GM19099 (cell line): ENCODE data around the gene EIF4G1.

ENCODE experiments used
- POLR2A ChIP-seq: IDR thresholded peaks from 3 replicates; pipeline ENCODE4 v1.6.1; 2011; ENCODE audit warnings: low read depth; ENCODE audit not compliant: insufficient read length; ENCODE audit errors: extremely low read depth

The EIF4G1 gene

GRCh38 chr3:184298759-184299487 is 15.5 kb upstream of the EIF4G1 start, which contains the start of gene PSMD2:
Gene PSMD2, plus strand, starts transcription at chr3:184299241. Its CDS starts 26 bp downstream, at chr3:184299267.
- TF ChIP-seq POLR2A, result peak; percentile 79

DNA sequence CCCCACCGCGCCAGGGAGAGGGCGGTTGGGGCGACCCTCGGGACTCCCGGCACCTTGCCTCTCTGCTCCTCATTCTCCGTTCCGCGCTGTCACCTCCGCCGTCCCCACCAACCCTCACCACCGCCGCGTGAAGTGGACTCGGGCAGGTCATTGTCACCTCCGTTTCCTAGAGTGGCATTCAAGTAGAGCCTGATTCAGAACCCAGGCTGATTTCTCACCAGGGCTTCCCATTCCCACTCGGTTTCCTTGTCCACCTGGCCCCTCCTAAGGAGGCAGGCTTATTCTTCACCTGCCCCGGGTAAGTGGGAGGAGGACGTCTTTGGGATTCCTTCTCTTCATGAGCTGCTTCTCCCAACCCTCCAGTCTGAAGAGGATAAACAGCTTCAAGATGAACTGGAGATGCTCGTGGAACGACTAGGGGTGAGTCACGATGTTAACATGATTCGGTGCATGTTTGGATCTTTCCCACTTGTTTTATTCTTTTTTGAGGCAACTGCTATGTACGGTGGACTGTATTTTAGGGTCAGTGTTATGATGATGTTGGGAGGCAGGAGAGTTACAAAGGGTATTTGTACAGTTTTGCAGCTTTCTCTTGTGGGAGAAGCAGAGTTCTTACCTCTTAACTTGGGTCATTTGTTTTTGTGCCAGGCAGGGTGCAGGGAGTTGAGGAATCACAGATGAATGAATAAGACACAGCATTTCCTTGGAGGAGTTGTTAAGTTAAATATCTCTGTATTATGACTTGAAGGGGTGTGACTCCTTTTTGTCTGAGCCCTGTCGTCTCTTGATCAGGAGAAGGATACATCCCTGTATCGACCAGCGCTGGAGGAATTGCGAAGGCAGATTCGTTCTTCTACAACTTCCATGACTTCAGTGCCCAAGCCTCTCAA is 14.7 kb upstream of the EIF4G1 start:
- TF ChIP-seq POLR2A, result no peak

DNA sequence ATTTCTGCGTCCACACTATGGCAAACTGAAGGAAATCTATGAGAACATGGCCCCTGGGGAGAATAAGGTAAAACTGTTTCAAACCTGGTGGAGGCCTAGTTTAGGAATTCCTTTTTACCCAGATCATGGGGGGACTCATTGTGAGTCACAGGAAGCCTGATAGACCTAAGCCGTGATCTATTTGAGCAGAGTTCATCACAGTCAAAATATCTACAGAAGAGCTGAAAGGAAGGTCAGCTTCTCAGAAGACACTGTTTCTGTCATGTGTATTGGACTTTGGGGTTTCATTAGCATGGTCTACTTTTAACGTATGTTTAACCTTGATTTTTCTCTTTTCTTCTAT is 14.1 kb upstream of the EIF4G1 start:
- no peak for TF ChIP-seq POLR2A

- no peak for TF ChIP-seq POLR2A
These were observed 8.8 kb upstream of the EIF4G1 start for GRCh38 chr3:184305577-184305976.

DNA sequence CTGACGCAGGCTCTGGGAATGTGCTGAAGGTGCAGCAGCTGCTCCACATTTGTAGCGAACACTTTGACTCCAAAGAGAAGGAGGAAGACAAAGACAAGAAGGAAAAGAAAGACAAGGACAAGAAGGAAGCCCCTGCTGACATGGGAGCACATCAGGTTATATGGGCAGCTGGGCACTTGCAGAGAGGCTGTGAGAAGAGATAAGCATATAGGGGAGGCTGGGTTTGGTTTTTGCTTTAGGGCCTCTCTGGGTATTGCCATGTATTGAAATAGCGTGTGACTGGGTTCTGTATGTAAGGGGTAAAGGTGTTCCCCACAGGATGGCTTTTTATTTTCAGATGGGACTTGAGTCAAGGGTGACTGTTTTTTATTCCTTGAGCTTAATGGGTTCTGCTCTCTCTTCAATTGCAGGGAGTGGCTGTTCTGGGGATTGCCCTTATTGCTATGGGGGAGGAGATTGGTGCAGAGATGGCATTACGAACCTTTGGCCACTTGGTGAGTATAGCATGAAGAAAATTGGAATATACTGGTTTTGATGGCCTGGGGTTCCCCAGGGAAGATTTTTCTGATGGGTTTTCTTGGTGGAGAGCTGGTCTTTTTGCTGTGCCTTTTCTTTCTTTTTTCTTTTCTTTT is 7.9 kb upstream of the EIF4G1 start:
- no peak for TF ChIP-seq POLR2A

- no peak for TF ChIP-seq POLR2A
These were observed 6.5 kb upstream of the EIF4G1 start for GRCh38 chr3:184307915-184308314.

GRCh38 chr3:184308744-184309143 is 5.7 kb upstream of the EIF4G1 start:
- TF ChIP-seq POLR2A, result no peak

GRCh38 chr3:184311633-184312032 is 2.8 kb upstream of the EIF4G1 start:
- no peak for TF ChIP-seq POLR2A

- TF ChIP-seq POLR2A, result no peak
These were observed 515 bp downstream of the EIF4G1 start for GRCh38 chr3:184314700-184315542.

GRCh38 chr3:184315543-184315867 is 1.1 kb downstream of the EIF4G1 start:
- TF ChIP-seq POLR2A, result no peak

DNA sequence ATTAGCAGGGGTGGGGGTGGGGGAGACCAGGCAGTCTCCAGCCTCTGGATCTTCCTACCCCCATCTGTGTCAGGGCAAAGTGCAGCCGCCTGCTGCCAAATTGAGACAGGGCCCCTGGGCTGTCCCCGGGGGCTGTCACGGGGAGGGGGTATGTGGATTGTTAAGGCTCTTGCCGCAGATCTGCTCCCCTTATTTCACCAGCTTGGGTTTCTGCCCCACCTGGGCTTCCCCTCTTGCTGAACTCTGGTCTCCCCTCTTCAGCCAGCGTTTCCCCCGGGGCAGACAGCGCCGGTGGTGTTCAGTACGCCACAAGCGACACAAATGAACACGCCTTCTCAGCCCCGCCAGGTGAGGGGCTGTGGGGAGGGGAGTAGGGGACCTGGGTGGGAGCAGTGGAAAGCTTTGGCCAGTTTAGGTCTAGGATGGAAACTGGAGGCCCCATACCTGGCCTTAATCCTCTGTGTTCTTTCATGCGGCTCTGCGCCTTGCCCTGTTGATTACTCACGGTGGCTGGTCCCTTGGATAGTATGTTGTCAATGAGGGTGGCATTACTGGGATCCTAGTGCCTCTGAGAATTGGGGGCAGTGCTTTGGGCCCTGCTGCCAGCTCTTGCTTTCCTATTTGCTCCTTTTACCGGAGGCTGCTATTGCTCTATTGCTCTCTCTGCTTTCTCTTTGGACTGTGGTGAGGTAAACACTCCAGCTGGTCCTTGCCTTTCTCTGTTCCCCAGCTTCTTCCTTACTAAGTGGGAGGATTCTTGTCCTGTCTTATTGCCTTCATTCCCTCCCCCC is 1.7 kb downstream of the EIF4G1 start:
- no peak for TF ChIP-seq POLR2A

DNA sequence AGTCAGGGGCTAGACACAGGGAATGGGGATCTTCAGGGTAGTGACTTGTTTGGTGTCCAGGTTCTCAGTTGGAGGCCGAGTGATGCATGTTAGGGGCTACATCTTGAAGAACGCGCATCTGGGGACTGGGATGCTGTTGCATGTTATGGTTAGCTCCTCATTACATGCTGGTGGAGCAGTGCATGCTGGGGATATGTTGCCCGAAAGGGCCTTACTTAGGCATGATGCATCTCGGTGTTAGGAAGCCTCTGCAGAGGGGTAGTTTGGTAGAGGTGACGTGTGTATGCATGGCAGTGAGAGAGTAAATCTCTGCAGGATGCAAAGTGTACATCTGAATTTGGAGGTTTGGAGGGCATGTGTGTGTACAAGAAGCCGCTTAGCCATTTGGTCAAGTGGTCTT is 2.4 kb downstream of the EIF4G1 start:
- no peak for TF ChIP-seq POLR2A

- no peak for TF ChIP-seq POLR2A
These were observed 2.8 kb downstream of the EIF4G1 start for GRCh38 chr3:184317201-184317600.

- TF ChIP-seq POLR2A, result no peak
These were observed 5.7 kb downstream of the EIF4G1 start for GRCh38 chr3:184320104-184320445.
